GM19023 (cell line): ENCODE measurements around the gene NME4.

ENCODE experiments used
- ATAC-seq: cut with Tn5 transposase; IDR thresholded peaks from one replicate; pipeline ENCODE4 v1.9.1; 2021; ENCODE audit warnings: mild to moderate bottlenecking, moderate library complexity; ENCODE audit not compliant: unreplicated experiment

Gene NME4

GRCh38 chr16:425082-425718 is 28.2 kb downstream of the NME4 start, which contains the start of gene RAB11FIP3:
Gene RAB11FIP3, plus strand, starts transcription at chr16:425649. Its CDS starts 358 bp downstream, at chr16:426007.
- peak; percentile 83 for ATAC-seq

DNA sequence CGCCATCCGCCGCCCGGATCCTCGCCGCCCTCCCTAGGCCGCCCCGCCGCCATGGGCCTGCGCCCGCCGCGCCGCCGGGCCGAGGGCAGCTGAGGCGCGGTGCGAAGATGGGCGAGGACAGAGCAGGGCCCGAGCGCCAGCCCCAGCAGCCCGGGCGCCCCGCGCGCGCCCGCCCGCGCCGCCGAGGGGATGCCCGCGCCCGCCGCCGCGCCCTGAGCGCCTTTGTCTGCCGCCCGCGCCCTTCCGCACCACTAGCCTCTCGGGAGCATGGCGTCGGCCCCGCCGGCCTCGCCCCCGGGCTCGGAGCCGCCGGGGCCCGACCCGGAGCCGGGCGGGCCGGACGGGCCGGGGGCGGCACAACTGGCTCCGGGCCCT is 28.7 kb downstream of the NME4 start:
- ATAC-seq, result peak; percentile 41

DNA sequence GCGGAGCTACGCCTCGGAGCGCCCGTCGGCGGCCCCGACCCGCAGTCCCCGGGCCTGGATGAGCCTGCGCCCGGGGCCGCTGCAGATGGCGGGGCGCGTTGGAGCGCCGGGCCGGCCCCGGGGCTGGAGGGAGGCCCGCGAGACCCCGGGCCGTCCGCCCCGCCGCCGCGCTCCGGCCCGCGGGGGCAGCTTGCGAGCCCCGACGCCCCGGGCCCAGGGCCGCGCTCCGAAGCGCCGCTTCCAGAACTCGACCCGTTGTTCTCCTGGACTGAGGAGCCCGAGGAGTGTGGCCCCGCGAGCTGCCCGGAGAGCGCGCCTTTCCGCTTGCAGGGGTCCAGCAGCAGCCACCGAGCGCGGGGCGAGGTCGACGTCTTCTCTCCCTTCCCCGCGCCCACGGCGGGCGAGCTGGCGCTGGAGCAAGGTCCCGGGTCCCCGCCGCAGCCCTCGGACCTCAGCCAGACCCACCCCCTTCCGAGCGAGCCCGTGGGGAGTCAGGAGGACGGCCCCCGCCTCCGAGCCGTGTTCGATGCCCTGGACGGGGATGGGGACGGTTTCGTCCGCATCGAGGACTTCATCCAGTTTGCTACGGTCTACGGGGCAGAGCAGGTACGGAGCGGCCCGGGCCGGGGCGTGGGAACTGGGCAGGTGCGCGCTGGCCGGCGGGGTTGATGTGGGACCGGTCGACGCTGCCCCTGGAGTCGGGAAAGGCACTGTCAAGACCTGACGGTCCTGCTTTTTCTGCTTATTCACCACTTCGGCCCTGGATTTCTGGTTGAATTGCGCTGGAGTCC is 29.3 kb downstream of the NME4 start:
- peak; percentile 10 for ATAC-seq

DNA sequence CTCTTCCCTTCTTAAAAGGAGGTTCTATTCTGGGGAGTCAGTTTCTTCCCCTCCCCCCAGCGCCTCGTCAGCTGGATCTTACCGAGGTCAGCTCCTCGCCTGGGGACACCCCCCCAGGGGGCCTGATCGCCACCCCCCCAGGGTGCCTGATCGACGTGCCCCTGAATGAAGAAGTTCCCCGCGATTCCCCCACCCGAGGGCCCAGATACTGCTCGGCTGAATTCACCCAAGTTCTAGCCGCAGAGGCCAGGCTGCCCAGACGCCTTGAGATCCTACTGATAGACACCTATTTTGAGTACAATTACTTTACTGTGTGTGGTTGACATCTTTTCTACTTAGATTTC is 29.9 kb downstream of the NME4 start:
- ATAC-seq, result no peak

GRCh38 chr16:427250-427649 is 30.3 kb downstream of the NME4 start:
- no peak for ATAC-seq

DNA sequence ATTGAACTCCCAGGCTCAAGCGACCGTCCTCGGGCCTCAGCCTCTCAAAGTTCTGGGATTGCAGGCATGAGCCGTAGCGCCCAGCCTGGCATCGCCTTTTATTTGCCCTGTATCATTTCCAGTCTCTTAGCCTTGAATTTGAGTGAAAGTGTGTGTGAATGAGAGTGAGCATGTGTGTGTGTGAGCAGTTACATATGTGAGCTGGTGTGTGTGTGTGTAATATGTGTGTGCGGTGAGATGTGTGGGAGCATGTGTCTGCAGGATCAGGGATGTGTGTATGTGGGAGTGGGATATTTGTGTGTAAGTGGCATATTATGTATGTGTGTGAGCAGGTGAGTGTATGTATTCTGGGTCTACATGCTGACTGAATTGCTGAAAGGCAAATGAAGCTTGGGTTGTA is 33.9 kb downstream of the NME4 start:
- ATAC-seq, result no peak

DNA sequence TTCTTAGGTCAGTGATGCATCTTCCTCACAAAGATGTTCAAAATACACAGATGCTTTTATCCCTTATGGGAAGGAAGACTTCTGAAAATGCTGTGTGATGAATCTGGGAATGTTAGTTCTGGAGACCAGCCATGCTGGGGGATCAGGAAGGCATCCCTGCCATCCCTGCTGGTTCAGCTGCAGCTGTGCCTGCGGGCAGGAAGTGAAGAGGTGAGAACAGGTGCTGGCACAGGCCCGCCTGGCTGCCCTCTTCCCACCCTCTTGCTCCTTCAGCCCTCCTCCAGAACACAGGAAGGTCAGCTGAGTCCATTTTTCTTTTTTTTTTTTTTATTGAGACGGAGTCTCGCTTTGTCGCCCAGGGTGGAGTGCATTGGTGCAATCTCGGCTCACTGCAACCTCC is 43.6 kb downstream of the NME4 start:
- ATAC-seq, result no peak

DNA sequence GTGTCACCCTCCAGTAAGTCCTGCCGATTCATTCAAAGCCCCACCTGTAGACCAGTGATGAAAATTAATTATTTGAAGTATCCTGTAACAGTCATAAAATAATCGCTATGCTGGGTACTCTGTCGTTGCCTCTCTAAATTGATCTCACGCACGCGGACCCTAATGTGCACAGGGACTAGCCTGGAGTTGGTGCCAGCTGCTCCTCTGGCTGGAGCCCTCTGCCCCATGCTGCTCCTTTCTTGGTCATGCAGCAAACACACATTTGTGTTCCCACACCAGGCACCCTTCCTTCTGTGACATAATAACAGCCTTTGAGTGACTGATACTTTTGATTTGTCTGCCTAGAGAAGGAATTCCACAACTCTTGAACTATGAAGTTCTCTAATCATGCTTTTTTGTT is 44.4 kb downstream of the NME4 start:
- no peak for ATAC-seq

DNA sequence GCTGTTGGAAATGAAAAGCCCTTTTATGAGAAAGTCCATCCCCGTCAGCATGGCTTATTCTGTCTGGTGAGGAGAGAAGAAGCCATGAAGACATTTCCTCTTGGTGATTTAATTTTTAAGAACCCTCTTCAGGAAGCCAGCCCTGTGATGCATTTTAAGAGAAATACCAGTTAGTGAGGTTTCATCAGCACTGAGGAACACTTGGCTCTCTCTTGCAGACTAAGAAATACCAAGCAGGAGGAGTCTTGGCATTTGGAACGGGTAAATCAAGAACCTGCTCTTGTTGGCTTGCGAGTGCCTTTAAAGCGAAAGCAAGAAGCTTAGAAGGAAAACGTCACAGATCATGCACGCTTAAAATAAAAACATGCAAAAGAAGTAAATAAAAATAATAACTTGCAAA is 46.0 kb downstream of the NME4 start:
- ATAC-seq, result no peak

DNA sequence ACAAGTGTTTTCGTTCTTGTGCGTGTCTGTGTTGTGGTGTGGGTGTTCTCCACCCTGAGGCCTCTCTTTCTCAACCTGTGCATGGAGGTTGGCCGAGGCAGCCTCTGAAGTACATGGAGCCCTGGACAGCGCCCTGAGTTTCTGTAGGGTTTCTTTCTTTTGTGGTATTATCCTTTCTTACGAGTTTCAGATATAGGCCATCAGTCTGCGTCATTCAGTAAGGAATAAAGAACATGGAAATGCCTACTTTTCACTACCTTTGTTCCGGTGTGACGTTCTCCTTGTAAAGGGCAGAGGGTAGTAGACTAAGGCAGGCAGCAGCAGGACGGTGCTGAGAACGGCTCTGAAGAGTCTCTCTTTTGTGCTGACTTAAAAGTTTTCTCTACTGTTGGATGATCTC is 47.0 kb downstream of the NME4 start:
- no peak for ATAC-seq

GRCh38 chr16:445566-445965 is 48.6 kb downstream of the NME4 start:
- no peak for ATAC-seq
